Vagina (tissue), 2 donors: ENCODE measurements around the gene CRTAC1. TPM values are rescaled to one million over a fixed set of nuclear protein-coding genes. Genes with fewer than 3 reads are reported as not detected.

Experiments
- DNase-seq, 2 donors: peaks; one replicate each; pipeline ENCODE4 v3.0.0-alpha.2; 2017; ENCODE audit errors: extremely low spot score in 2 of 2
- H3K27ac ChIP-seq: fragments of 200-600 bp; sonication (generic); one replicate; pipeline ENCODE4 v1.5.1; 2019
- H3K27me3 ChIP-seq: fragments of 200-600 bp; sonication (generic); one replicate; pipeline ENCODE4 v1.5.1; 2019
- H3K36me3 ChIP-seq, 2 donors: fragments of 200-600 bp; sonication (generic); one replicate each; pipeline ENCODE4 v1.5.1; 2017 to 2019
- H3K4me1 ChIP-seq: fragments of 200-600 bp; sonication (generic); one replicate; pipeline ENCODE4 v1.5.1; 2019
- H3K4me3 ChIP-seq, 2 donors: fragments of 200-600 bp; sonication (generic); 1 replicate in 1 of 2; 2 replicates in 1 of 2; pipeline ENCODE4 v1.5.1; 2016 to 2019
- H3K9me3 ChIP-seq: fragments of 200-600 bp; sonication (generic); one replicate; pipeline ENCODE4 v1.5.1; 2019
- CTCF ChIP-seq, 3 experiments: fragments of 450-650 bp in 2 of 3; fragments of 200-600 bp in 1 of 3; sonication (generic) in 1 of 3; IDR thresholded peaks; one replicate each; pipeline ENCODE4 v1.5.1; 2017 to 2019; ENCODE audit warnings: antibody characterized with exemption in 3 of 3, mild to moderate bottlenecking in 2 of 3, moderate library complexity in 2 of 3
- POLR2A ChIP-seq, 2 donors: fragments of 450-650 bp; IDR thresholded peaks; one replicate each; pipeline ENCODE4 v1.6.1; 2017; ENCODE audit warnings: antibody characterized with exemption in 2 of 2, mild to moderate bottlenecking in 2 of 2, moderate library complexity in 2 of 2
- POLR2AphosphoS5 ChIP-seq, 2 donors: sonication (generic); formaldehyde crosslinking; IDR thresholded peaks; one replicate each; pipeline ENCODE4 v1.9.0; 2017; ENCODE audit warnings: antibody characterized with exemption in 2 of 2, mild to moderate bottlenecking in 2 of 2, low read depth in 1 of 2; ENCODE audit not compliant: insufficient read depth in 1 of 2
- intact Hi-C: fragments of 100-400 bp; cut with DNase I; formaldehyde crosslinking; loops from one replicate; pipeline ENCODE4 v1.15.1; 2023
- total RNA-seq: library from RNA; depleted of rRNA; stranded (reverse); fragments of >200 nt; gene quantifications from one replicate; pipeline ENCODE4 v1.2.3, GENCODE V29; 2016

Gene CRTAC1
- total RNA-seq, 1 donor from 2014 or later, result 2.5 TPM

DNA sequence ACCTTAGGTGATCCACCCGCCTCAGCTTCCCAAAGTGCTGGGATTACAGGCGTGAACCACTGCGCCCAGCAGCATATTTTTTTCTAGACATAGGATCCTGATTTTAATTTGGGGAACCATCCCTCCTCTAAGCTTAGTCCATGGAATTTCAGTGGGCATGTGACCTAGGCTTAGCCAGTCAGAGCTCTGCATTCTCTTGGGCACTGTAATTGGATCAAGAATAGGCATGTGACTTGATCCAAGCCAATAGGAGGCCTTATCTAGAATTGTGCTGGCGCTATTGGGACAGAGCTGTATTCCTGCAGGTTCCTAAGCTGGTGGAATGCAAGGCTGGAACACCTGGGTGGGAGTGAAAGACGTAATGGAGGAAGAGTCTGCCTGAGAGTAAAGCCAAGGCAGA is 36.7 kb upstream of the CRTAC1 start:
- TF ChIP-seq POLR2A (IDR thresholded peaks at IDR 0.05) (no peak), POLR2AphosphoS5 (IDR thresholded peaks at IDR 0.05; ENCODE audit: insufficient read depth in 1 of 2, low read depth in 1 of 2) (no peak)
- no peaks in the 10 kb centered on the region for H3K4me1 ChIP-seq
- H3K27ac ChIP-seq, result no peak overlapping the region
- no peak overlapping the region for H3K4me3 ChIP-seq
- intact Hi-C loops, result no loop called here
- no peaks in the 10 kb centered on the region for H3K27me3 ChIP-seq
- H3K9me3 ChIP-seq, result no peaks in the 10 kb centered on the region
- H3K36me3 ChIP-seq, result no peaks in the 10 kb centered on the region
- no peak for DNase-seq

- H3K4me1 ChIP-seq, result no peaks in the 10 kb centered on the region
- TF ChIP-seq CTCF (IDR thresholded peaks at IDR 0.05), result no peak
- TF ChIP-seq POLR2AphosphoS5 (IDR thresholded peaks at IDR 0.05; ENCODE audit: insufficient read depth in 1 of 2, low read depth in 1 of 2), result no peak
- no peak for TF ChIP-seq POLR2A (IDR thresholded peaks at IDR 0.05)
- H3K27ac ChIP-seq, result no peak overlapping the region
- H3K9me3 ChIP-seq, result no peaks in the 10 kb centered on the region
- no peak for DNase-seq
- no peak overlapping the region for H3K4me3 ChIP-seq
- no peaks in the 10 kb centered on the region for H3K36me3 ChIP-seq
- H3K27me3 ChIP-seq, result no peaks in the 10 kb centered on the region
- intact Hi-C loops, result no loop called here
Observed at GRCh38 chr10:98063740-98064027, 33.3 kb upstream of the CRTAC1 start.

DNA sequence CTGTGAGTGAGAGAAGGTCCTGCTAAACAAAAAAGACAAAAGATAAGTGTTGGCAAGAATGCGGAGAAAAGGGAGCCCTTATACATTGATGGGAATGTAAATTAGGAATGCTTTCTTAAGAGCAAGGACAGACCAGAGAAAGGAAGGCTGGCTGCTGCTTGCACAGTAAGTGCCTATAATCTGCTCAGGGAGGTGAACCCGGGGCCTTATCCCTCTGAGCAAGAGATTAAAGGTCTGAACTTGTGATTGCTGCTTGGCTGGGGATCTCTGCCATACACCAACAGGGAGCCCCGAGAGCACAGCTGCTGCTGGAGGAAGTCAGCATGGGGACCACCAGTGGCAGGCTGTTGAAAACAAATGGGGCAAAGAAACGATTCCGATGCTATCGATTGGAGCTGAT is 32.0 kb upstream of the CRTAC1 start:
- Histone ChIP-seq H3K9me3 (no peaks in the 10 kb centered on the region), H3K36me3 (no peaks in the 10 kb centered on the region), H3K27me3 (no peaks in the 10 kb centered on the region), H3K27ac (no peak overlapping the region), H3K4me1 (no peaks in the 10 kb centered on the region), H3K4me3 (no peak overlapping the region)
- DNase-seq, result no peak
- TF ChIP-seq CTCF (IDR thresholded peaks at IDR 0.05), result no peak
- no peak for TF ChIP-seq POLR2AphosphoS5 (IDR thresholded peaks at IDR 0.05; ENCODE audit: insufficient read depth in 1 of 2, low read depth in 1 of 2)
- no peak for TF ChIP-seq POLR2A (IDR thresholded peaks at IDR 0.05)
- intact Hi-C loops, result no loop called here

GRCh38 chr10:98060079-98060478 is 29.7 kb upstream of the CRTAC1 start:
- Histone ChIP-seq H3K4me1 (no peaks in the 10 kb centered on the region), H3K4me3 (no peak overlapping the region), H3K36me3 (no peaks in the 10 kb centered on the region), H3K27ac (no peak overlapping the region), H3K27me3 (no peaks in the 10 kb centered on the region), H3K9me3 (no peaks in the 10 kb centered on the region)
- TF ChIP-seq POLR2A (IDR thresholded peaks at IDR 0.05) (no peak), CTCF (IDR thresholded peaks at IDR 0.05) (no peak), POLR2AphosphoS5 (IDR thresholded peaks at IDR 0.05; ENCODE audit: insufficient read depth in 1 of 2, low read depth in 1 of 2) (no peak)
- intact Hi-C loops, result no loop called here
- DNase-seq, result no peak

DNA sequence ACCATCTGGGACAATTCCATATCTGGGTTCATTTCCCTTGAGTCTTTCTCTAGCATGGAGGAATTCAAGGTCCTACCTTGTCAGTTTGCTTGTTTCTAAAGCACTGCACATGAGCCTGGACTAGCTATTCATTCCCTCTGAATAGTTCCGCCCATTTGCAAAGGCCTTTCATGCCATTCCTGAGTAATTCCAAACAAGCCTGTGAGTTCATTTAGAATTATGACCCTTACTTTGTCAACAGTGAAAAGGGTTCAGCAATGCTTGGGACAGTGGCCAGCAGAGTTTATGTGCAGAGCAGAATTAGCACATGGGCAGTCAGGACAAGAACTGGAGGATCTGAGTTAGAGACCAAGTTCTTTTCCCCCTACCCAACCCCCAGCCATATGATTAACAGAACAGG is 27.9 kb upstream of the CRTAC1 start:
- no peak for DNase-seq
- no peaks in the 10 kb centered on the region for H3K36me3 ChIP-seq
- no peaks in the 10 kb centered on the region for H3K9me3 ChIP-seq
- intact Hi-C loops, result no loop called here
- TF ChIP-seq POLR2A (IDR thresholded peaks at IDR 0.05), result no peak
- no peak for TF ChIP-seq CTCF (IDR thresholded peaks at IDR 0.05)
- no peaks in the 10 kb centered on the region for H3K27me3 ChIP-seq
- no peak overlapping the region for H3K4me3 ChIP-seq
- H3K27ac ChIP-seq, result no peak overlapping the region
- no peaks in the 10 kb centered on the region for H3K4me1 ChIP-seq
